ENCODE results near the gene UST. TPM values are rescaled to one million over a fixed set of nuclear protein-coding genes. Genes with fewer than 3 reads are reported as not detected.

Gene UST
- total and polyA plus RNA-seq, 2 of the 8 experiments (the other 6 are each of a cell fraction or from before 2014, with no cell fraction given), result 13.5 to 34.5 TPM

GRCh38 chr6:148998704-148999103, 251.9 kb downstream of the UST start:
- H3K9me3 ChIP-seq (ENCODE audit: insufficient read depth in 2 of 2, low read depth in 1 of 2, low read length in 1 of 2), result peaks cover 3 to 7% of the 10 kb centered on the region in 2 experiments; a peak in 2 of 4 replicates
- no peak overlapping the region for H2BK5ac ChIP-seq (ENCODE audit: low read depth, low read length)
- H3K79me2 ChIP-seq (ENCODE audit: control insufficient read depth in 1 of 2, insufficient read depth in 2 of 2, low read length in 2 of 2), result no peaks in the 10 kb centered on the region
- H3K14ac ChIP-seq (ENCODE audit: insufficient read length), result no peak overlapping the region
- H3K4ac ChIP-seq (replicated peaks; ENCODE audit: insufficient read length, low read depth, low read length), result no peak overlapping the region
- peak in 1 of 2 experiments; percentile 20 for DNase-seq (ENCODE audit: low read depth in 1 of 2, low spot score in 2 of 2)
- no peak overlapping the region for H3K23ac ChIP-seq (ENCODE audit: insufficient read length)
- H2BK120ac ChIP-seq (replicated peaks; ENCODE audit: low read depth, low read length), result no peak overlapping the region
- no peaks in the 10 kb centered on the region for H3K4me1 ChIP-seq (replicated peaks in 1 of 4; ENCODE audit: control insufficient read depth in 3 of 4, insufficient read depth in 4 of 4, low read length in 3 of 4)
- H3K79me1 ChIP-seq (ENCODE audit: low read depth, low read length), result no peaks in the 10 kb centered on the region
- no peak overlapping the region for H4K8ac ChIP-seq (ENCODE audit: extremely low read depth, insufficient read depth, low read length)
- H3K23me2 ChIP-seq (ENCODE audit: low read depth, low read length), result no peaks in the 10 kb centered on the region
- 0 out of 2 replicates have a peak overlapping the region, but pooled peaks have one; percentile 3 for H2BK20ac ChIP-seq (ENCODE audit: low read length)
- H4K91ac ChIP-seq (replicated peaks; ENCODE audit: insufficient read length, low read length), result no peak overlapping the region
- H2AK5ac ChIP-seq (ENCODE audit: low read depth, low read length), result no peak overlapping the region
- peaks cover 2 to 12% (median 5%) of the 10 kb centered on the region in 4 experiments; a peak in 4 of 8 replicates for H3K36me3 ChIP-seq (ENCODE audit: control insufficient read depth in 2 of 4, insufficient read depth in 4 of 4, low read length in 3 of 4)
- TF ChIP-seq GTF2F1 (IDR thresholded peaks at IDR 0.05; ENCODE audit: borderline replicate concordance, low read depth, low read length) (no peak), SP2 (IDR thresholded peaks at IDR 0.05; ENCODE audit: low read length) (no peak), ZNF274 (IDR thresholded peaks at IDR 0.05; ENCODE audit: borderline replicate concordance, extremely low read depth, low read length) (no peak), RBBP5 (IDR thresholded peaks at IDR 0.05; ENCODE audit: borderline replicate concordance, low read depth, low read length) (no peak), SIRT6 (IDR thresholded peaks at IDR 0.05; ENCODE audit: low read length) (no peak), JUND (IDR thresholded peaks at IDR 0.05; ENCODE audit: low read length) (no peak), BRCA1 (IDR thresholded peaks at IDR 0.05; ENCODE audit: low read depth, low read length) (no peak), CBX5 (IDR thresholded peaks at IDR 0.05; ENCODE audit: low read depth, low read length) (no peak), BCL11A (IDR thresholded peaks at IDR 0.05; ENCODE audit: low read depth in 2 of 2, low read length in 2 of 2) (no peak)
- H2BK12ac ChIP-seq (ENCODE audit: low read depth, low read length), result no peak overlapping the region
- no peak overlapping the region for H3K9ac ChIP-seq (replicated peaks in 1 of 4; ENCODE audit: extremely low read depth in 1 of 4, low read depth in 3 of 4, low read length in 3 of 4)
- H2AFZ ChIP-seq (ENCODE audit: low read length), result no peak overlapping the region
- H3K4me2 ChIP-seq (ENCODE audit: insufficient read depth in 1 of 2, low read depth in 2 of 2, low read length in 2 of 2), result no peak overlapping the region
- no peaks in the 10 kb centered on the region for H3K27me3 ChIP-seq (replicated peaks in 1 of 4; ENCODE audit: control insufficient read depth in 3 of 4, extremely low read depth in 1 of 4, insufficient read depth in 3 of 4, low read length in 3 of 4)
- no peak overlapping the region for H2BK15ac ChIP-seq (ENCODE audit: low read length)
- no peak overlapping the region for H3K18ac ChIP-seq (ENCODE audit: extremely low read depth, low read length)
- no peak for FAIRE-seq
- H3K56ac ChIP-seq (replicated peaks; ENCODE audit: insufficient read length, low read depth, low read length), result no peak overlapping the region
- H4K20me1 ChIP-seq (replicated peaks in 1 of 2; ENCODE audit: control insufficient read depth in 1 of 2, insufficient read depth in 2 of 2, low read length in 2 of 2), result no peaks in the 10 kb centered on the region
- H3K27ac ChIP-seq (ENCODE audit: low read depth, low read length), result no peak overlapping the region
- WGBS, 2 experiments (ENCODE audit: extremely low coverage in 1 of 2, insufficient coverage in 1 of 2, insufficient read length in 1 of 2, insufficient replicate concordance in 2 of 2, low coverage in 1 of 2, low lambda C conversion rate in 2 of 2, missing lambda C conversion rate in 1 of 2), result 93% methylated on average over 4 of the region's 4 CpGs; no CpG with 5 or more reads in 1 of the 2 experiments
- ChIA-PET CTCF (ENCODE audit: partially characterized antibody) (no interaction called here), POLR2A (ENCODE audit: partially characterized antibody) (interaction anchor here (1.7 kb wide), 1 partner anchor 17 kb away, joined by 6 read pairs; no protein-coding TSS in a partner anchor)
- H4K5ac ChIP-seq (ENCODE audit: insufficient read length, low read depth, low read length), result no peak overlapping the region
- H3K4me3 ChIP-seq (ENCODE audit: extremely low read depth in 1 of 4, insufficient read depth in 2 of 4, low read depth in 3 of 4, low read length in 4 of 4), result no peak overlapping the region

Measured in H1 (cell line).